Neural cell (in vitro differentiated cells): ENCODE measurements around the gene PRSS38. TPM values are rescaled to one million over a fixed set of nuclear protein-coding genes. Genes with fewer than 3 reads are reported as not detected.

Experiments
- H2AFZ ChIP-seq: fragments of 200-600, 300-800 bp; sonication (generic), shearing (Covaris generic); 2 replicates; pipeline ENCODE4 v1.6.0; 2014; ENCODE audit warnings: low read depth, mild to moderate bottlenecking, antibody characterized with exemption, low read length, moderate library complexity
- H3F3A ChIP-seq: fragments of 200-600 bp; shearing (Covaris generic); 2 replicates; pipeline ENCODE4 v1.6.1; 2016; ENCODE audit warnings: mild to moderate bottlenecking, moderate library complexity, mixed read lengths, antibody characterized with exemption, low read length; ENCODE audit not compliant: insufficient read depth, poor library complexity, severe bottlenecking
- H3K27ac ChIP-seq: fragments of 200-600, 300-800 bp; sonication (generic), shearing (Covaris generic); 2 replicates; pipeline ENCODE4 v1.5.1; 2014; ENCODE audit warnings: mild to moderate bottlenecking, low read length, moderate library complexity
- H3K27me3 ChIP-seq: fragments of 300-800, 200-600 bp; sonication (generic), shearing (Covaris generic); 2 replicates; pipeline ENCODE4 v1.6.0; 2014; ENCODE audit warnings: mild to moderate bottlenecking, low read depth, low read length, moderate library complexity; ENCODE audit not compliant: insufficient read depth
- H3K36me3 ChIP-seq: fragments of 300-800, 200-600 bp; sonication (generic), shearing (Covaris generic); 2 replicates; pipeline ENCODE4 v1.5.1; 2014; ENCODE audit warnings: mild to moderate bottlenecking, antibody characterized with exemption, low read length, moderate library complexity; ENCODE audit not compliant: insufficient read depth
- H3K4me2 ChIP-seq: fragments of 300-800, 200-600 bp; sonication (generic), shearing (Covaris generic); 2 replicates; pipeline ENCODE4 v1.6.0; 2014; ENCODE audit warnings: mild to moderate bottlenecking, low read length
- H3K4me3 ChIP-seq: fragments of 300-800, 200-600 bp; sonication (generic), shearing (Covaris generic); 2 replicates; pipeline ENCODE4 v1.5.1; 2014; ENCODE audit warnings: mild to moderate bottlenecking, low read length, moderate library complexity
- H3K79me2 ChIP-seq: fragments of 200-600 bp; shearing (Covaris generic); replicated peaks from 2 replicates; pipeline ENCODE4 v1.6.0; 2014; ENCODE audit warnings: mild to moderate bottlenecking, low read length, moderate library complexity; ENCODE audit not compliant: insufficient read depth
- H3K9ac ChIP-seq: fragments of 300-800, 200-600 bp; sonication (generic), shearing (Covaris generic); 2 replicates; pipeline ENCODE4 v1.6.1; 2016; ENCODE audit warnings: mild to moderate bottlenecking, low read length, mixed read lengths
- H3K9me2 ChIP-seq: fragments of 200-600 bp; shearing (Covaris generic); 2 replicates; pipeline ENCODE4 v1.6.1; 2016; ENCODE audit warnings: mild to moderate bottlenecking, low read length, mixed read lengths; ENCODE audit not compliant: insufficient read depth
- H3K9me3 ChIP-seq: fragments of 200-600, 300-800 bp; sonication (generic), shearing (Covaris generic); 2 replicates; pipeline ENCODE4 v1.6.1; 2016; ENCODE audit warnings: mild to moderate bottlenecking, mixed run types, low read length, moderate library complexity, mixed read lengths
- H4K20me1 ChIP-seq: fragments of 200-600 bp; shearing (Covaris generic); 2 replicates; pipeline ENCODE4 v1.6.1; 2016; ENCODE audit warnings: mild to moderate bottlenecking, mixed run types; ENCODE audit not compliant: insufficient read depth
- EP300 ChIP-seq: fragments of 450-650 bp; conservative IDR thresholded peaks from 2 replicates; pipeline ENCODE4 v1.6.1; 2014; ENCODE audit warnings: antibody characterized with exemption, mild to moderate bottlenecking, moderate library complexity; ENCODE audit not compliant: poor library complexity, severe bottlenecking
- EZH2 ChIP-seq: fragments of 200-600, 300-800 bp; shearing (Covaris generic), sonication (generic); IDR thresholded peaks from 2 replicates; pipeline ENCODE4 v1.6.1; 2014; ENCODE audit warnings: antibody characterized with exemption, low read length, borderline replicate concordance, mild to moderate bottlenecking; ENCODE audit not compliant: insufficient read depth, poor library complexity, severe bottlenecking
- MXI1 ChIP-seq: fragments of 450-650 bp; conservative IDR thresholded peaks from 2 replicates; pipeline ENCODE4 v1.6.1; 2014; ENCODE audit warnings: antibody characterized with exemption, mild to moderate bottlenecking; ENCODE audit not compliant: poor library complexity, severe bottlenecking
- POLR2AphosphoS5 ChIP-seq: IDR thresholded peaks from 2 replicates; pipeline ENCODE4 v1.6.1; 2012
- RAD21 ChIP-seq: fragments of 450-650 bp; conservative IDR thresholded peaks from 2 replicates; pipeline ENCODE4 v1.6.1; 2014; ENCODE audit warnings: antibody characterized with exemption, mild to moderate bottlenecking, moderate library complexity
- SMC3 ChIP-seq: fragments of 450-650 bp; conservative IDR thresholded peaks from 2 replicates; pipeline ENCODE4 v1.6.1; 2014; ENCODE audit warnings: antibody characterized with exemption, mild to moderate bottlenecking, moderate library complexity; ENCODE audit not compliant: poor library complexity
- TAF1 ChIP-seq: IDR thresholded peaks from 2 replicates; pipeline ENCODE4 v1.6.1; 2012; ENCODE audit warnings: low read depth
- polyA plus RNA-seq: library from polyadenylated mRNA; depleted of rRNA; stranded (reverse); fragments of >200 nt; gene quantifications from 2 replicates; pipeline ENCODE4 v1.2.3, GENCODE V29; 2014
- TF ChIP-seq, protein P1 (sequence below): fragments of 450-650 bp; IDR thresholded peaks from 2 replicates; pipeline ENCODE4 v1.5.1; 2014; ENCODE audit warnings: antibody characterized with exemption, mild to moderate bottlenecking, moderate library complexity; ENCODE audit not compliant: poor library complexity, severe bottlenecking
- TF ChIP-seq, protein P2 (sequence below): IDR thresholded peaks from 2 replicates; pipeline ENCODE4 v1.6.1; 2012; ENCODE audit warnings: borderline replicate concordance

Gene PRSS38
- polyA plus RNA-seq, 1 donor from 2014 or later, result not detected

DNA sequence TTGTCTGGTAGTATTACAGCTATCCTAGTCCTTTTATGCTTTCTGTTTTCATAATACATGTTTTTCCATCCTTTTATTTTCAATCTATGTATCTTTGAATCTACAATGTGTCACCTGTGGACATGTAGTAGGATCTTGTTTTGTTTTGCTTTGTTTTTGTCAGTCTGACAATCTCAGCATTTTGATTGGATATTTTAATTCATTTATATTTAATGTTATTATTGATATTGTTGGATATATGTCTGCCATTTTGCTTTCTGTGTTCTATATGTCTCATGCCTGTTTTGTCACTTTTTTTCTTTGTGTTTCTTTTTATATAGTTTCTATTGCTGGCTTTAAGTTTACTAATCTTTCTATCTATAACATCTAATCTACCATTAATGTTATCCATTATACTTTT lies 11.5 kb upstream of the PRSS38 start:
- Histone ChIP-seq H3K4me2 (no peak overlapping the region), H3K36me3 (no peaks in the 10 kb centered on the region), H3F3A (no peaks in the 10 kb centered on the region), H3K9me2 (no peaks in the 10 kb centered on the region), H2AFZ (no peak overlapping the region), H4K20me1 (no peaks in the 10 kb centered on the region), H3K9ac (no peak overlapping the region), H3K27me3 (no peaks in the 10 kb centered on the region), H3K27ac (no peak overlapping the region), H3K79me2 (no peaks in the 10 kb centered on the region), H3K9me3 (no peaks in the 10 kb centered on the region), H3K4me3 (no peak overlapping the region)
- no peak for TF ChIP-seq TAF1
- TF ChIP-seq, protein P1, sequence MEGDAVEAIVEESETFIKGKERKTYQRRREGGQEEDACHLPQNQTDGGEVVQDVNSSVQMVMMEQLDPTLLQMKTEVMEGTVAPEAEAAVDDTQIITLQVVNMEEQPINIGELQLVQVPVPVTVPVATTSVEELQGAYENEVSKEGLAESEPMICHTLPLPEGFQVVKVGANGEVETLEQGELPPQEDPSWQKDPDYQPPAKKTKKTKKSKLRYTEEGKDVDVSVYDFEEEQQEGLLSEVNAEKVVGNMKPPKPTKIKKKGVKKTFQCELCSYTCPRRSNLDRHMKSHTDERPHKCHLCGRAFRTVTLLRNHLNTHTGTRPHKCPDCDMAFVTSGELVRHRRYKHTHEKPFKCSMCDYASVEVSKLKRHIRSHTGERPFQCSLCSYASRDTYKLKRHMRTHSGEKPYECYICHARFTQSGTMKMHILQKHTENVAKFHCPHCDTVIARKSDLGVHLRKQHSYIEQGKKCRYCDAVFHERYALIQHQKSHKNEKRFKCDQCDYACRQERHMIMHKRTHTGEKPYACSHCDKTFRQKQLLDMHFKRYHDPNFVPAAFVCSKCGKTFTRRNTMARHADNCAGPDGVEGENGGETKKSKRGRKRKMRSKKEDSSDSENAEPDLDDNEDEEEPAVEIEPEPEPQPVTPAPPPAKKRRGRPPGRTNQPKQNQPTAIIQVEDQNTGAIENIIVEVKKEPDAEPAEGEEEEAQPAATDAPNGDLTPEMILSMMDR, result no peak
- no peak for TF ChIP-seq EZH2
- TF ChIP-seq POLR2AphosphoS5, result no peak
- TF ChIP-seq, protein P2, sequence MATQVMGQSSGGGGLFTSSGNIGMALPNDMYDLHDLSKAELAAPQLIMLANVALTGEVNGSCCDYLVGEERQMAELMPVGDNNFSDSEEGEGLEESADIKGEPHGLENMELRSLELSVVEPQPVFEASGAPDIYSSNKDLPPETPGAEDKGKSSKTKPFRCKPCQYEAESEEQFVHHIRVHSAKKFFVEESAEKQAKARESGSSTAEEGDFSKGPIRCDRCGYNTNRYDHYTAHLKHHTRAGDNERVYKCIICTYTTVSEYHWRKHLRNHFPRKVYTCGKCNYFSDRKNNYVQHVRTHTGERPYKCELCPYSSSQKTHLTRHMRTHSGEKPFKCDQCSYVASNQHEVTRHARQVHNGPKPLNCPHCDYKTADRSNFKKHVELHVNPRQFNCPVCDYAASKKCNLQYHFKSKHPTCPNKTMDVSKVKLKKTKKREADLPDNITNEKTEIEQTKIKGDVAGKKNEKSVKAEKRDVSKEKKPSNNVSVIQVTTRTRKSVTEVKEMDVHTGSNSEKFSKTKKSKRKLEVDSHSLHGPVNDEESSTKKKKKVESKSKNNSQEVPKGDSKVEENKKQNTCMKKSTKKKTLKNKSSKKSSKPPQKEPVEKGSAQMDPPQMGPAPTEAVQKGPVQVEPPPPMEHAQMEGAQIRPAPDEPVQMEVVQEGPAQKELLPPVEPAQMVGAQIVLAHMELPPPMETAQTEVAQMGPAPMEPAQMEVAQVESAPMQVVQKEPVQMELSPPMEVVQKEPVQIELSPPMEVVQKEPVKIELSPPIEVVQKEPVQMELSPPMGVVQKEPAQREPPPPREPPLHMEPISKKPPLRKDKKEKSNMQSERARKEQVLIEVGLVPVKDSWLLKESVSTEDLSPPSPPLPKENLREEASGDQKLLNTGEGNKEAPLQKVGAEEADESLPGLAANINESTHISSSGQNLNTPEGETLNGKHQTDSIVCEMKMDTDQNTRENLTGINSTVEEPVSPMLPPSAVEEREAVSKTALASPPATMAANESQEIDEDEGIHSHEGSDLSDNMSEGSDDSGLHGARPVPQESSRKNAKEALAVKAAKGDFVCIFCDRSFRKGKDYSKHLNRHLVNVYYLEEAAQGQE, result no peak
- TF ChIP-seq EP300, result no peak
- TF ChIP-seq SMC3, result no peak
- TF ChIP-seq MXI1, result no peak
- TF ChIP-seq RAD21, result no peak

DNA sequence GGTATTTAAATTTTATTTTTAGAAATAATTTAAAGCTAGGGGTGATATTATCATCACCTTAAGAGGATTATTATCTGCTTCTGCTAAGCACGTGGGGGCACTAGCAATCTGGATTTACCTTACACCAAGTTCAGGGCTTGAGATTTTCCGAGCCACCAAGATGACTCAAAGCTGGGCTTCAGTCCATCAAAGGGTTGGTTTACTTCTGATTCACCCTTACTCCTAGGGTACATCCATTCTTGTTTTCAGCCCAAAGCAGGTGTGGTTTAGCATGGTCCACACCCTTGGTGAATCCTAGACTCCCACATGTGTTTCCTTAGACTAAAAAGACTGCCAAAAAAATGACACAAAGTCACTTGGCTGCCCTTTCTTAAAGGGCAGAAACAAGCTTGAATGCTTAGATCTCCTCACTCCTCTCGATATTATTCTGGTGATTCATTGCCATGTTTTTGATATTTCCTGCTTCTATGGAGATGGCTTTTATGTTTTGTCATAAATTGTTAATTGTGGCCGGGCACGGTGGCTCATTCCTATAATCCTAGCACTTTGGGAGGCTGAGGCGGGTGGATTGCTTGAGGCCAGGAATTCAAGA lies 9.8 kb upstream of the PRSS38 start:
- TF ChIP-seq SMC3 (no peak), EZH2 (no peak)
- H3K9me2 ChIP-seq, result no peaks in the 10 kb centered on the region
- H3K27me3 ChIP-seq, result no peaks in the 10 kb centered on the region
- no peak overlapping the region for H3K27ac ChIP-seq
- no peaks in the 10 kb centered on the region for H3K36me3 ChIP-seq
- H2AFZ ChIP-seq, result no peak overlapping the region
- H4K20me1 ChIP-seq, result no peaks in the 10 kb centered on the region
- no peaks in the 10 kb centered on the region for H3K9me3 ChIP-seq
- H3K9ac ChIP-seq, result no peak overlapping the region
- H3F3A ChIP-seq, result no peaks in the 10 kb centered on the region
- no peak overlapping the region for H3K4me2 ChIP-seq
- no peaks in the 10 kb centered on the region for H3K79me2 ChIP-seq
- H3K4me3 ChIP-seq, result no peak overlapping the region

DNA sequence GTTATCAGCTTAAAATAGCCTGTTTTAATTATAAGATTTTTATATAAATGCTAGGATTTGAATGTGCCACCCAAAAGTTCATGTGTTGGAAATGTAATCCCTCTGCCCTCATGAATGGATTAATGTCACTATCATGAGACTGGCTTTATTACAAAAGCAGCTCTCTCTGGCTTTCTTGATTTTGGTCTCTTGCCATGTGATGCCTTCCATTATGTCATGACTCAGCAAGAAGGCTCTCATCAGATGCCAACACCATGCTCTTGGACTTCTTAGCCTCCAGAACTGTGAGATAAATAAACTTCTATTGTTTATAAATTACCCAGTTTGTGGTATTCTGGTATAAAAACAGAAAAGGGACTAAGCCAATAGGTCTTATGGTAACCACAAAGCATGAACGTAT lies 6.9 kb upstream of the PRSS38 start:
- no peaks in the 10 kb centered on the region for H3K79me2 ChIP-seq
- H3K4me3 ChIP-seq, result no peak overlapping the region
- H4K20me1 ChIP-seq, result no peaks in the 10 kb centered on the region
- H3K36me3 ChIP-seq, result no peaks in the 10 kb centered on the region
- no peaks in the 10 kb centered on the region for H3K9me2 ChIP-seq
- TF ChIP-seq MXI1 (no peak), EZH2 (no peak), TAF1 (no peak), RAD21 (no peak), SMC3 (no peak), POLR2AphosphoS5 (no peak), EP300 (no peak)
- TF ChIP-seq, protein P2, result no peak
- TF ChIP-seq, protein P1, result no peak
- H3F3A ChIP-seq, result no peaks in the 10 kb centered on the region
- no peak overlapping the region for H3K9ac ChIP-seq
- H3K27ac ChIP-seq, result no peak overlapping the region
- H3K27me3 ChIP-seq, result no peaks in the 10 kb centered on the region
- no peak overlapping the region for H2AFZ ChIP-seq
- no peak overlapping the region for H3K4me2 ChIP-seq
- no peaks in the 10 kb centered on the region for H3K9me3 ChIP-seq
